WTC11 (cell line): ENCODE results near the gene TCEA2. TPM values are rescaled to one million over a fixed set of nuclear protein-coding genes. Genes with fewer than 3 reads are reported as not detected.

Experiments
- ATAC-seq: fragments of 200-7000 bp; cut with Tn5 transposase; 2 replicates; pipeline ENCODE4 v1.10.0; 2021; ENCODE audit warnings: mild to moderate bottlenecking, moderate library complexity
- CTCF ChIA-PET: fragments of 300-600 bp; sonication (Branson Sonifier 250); formaldehyde crosslinking; loops from one replicate; lab custom pipeline; 2021; ENCODE audit warnings: antibody characterized with exemption; lab: Charles Lee
- POLR2A ChIA-PET: fragments of 350-600 bp; sonication (Branson Sonifier 250); formaldehyde crosslinking; loops from one replicate; lab custom pipeline; 2021; ENCODE audit warnings: antibody characterized with exemption; lab: Charles Lee
- DNase-seq: peaks from one replicate; pipeline ENCODE4 v3.0.0; 2021; ENCODE audit warnings: low spot score
- H3K27ac Mint-ChIP-seq: 2 replicates; pipeline ENCODE4 v1.8.0; 2021; ENCODE audit warnings: mixed read lengths
- H3K27me3 Mint-ChIP-seq: 2 replicates; pipeline ENCODE4 v1.8.0; 2021; ENCODE audit warnings: low read depth, mild to moderate bottlenecking, moderate library complexity, mixed read lengths
- H3K36me3 Mint-ChIP-seq: 2 replicates; pipeline ENCODE4 v1.8.0; 2021; ENCODE audit warnings: mixed read lengths
- H3K4me1 Mint-ChIP-seq: 2 replicates; pipeline ENCODE4 v1.8.0; 2022; ENCODE audit warnings: mixed read lengths
- H3K4me3 Mint-ChIP-seq: 2 replicates; pipeline ENCODE4 v1.8.0; 2021; ENCODE audit warnings: mild to moderate bottlenecking, moderate library complexity, mixed read lengths
- H3K9me3 Mint-ChIP-seq: 2 replicates; pipeline ENCODE4 v1.8.0; 2021; ENCODE audit warnings: mixed read lengths
- ARID4B ChIP-seq: sonication (generic); formaldehyde crosslinking; IDR thresholded peaks from 2 replicates; pipeline ENCODE4 v1.8.0; 2023; ENCODE audit warnings: missing genetic modification reagents, mild to moderate bottlenecking, borderline replicate concordance
- E2F1 ChIP-seq: sonication (generic); formaldehyde crosslinking; IDR thresholded peaks from 2 replicates; pipeline ENCODE4 v1.8.0; 2022; ENCODE audit warnings: mild to moderate bottlenecking, missing genetic modification reagents
- MAX ChIP-seq: sonication (generic); formaldehyde crosslinking; IDR thresholded peaks from 2 replicates; pipeline ENCODE4 v1.8.0; 2022; ENCODE audit warnings: mild to moderate bottlenecking, missing genetic modification reagents
- MXD4 ChIP-seq: fragments of 250-450 bp; sonication (Bioruptor Pico); IDR thresholded peaks from 2 replicates; pipeline ENCODE4 v1.8.0; 2021; ENCODE audit warnings: mild to moderate bottlenecking, moderate library complexity, borderline replicate concordance
- NFYB ChIP-seq: sonication (generic); formaldehyde crosslinking; conservative IDR thresholded peaks from 2 replicates; pipeline ENCODE4 v1.8.0; 2022; ENCODE audit warnings: low read depth, missing genetic modification reagents
- PRRX2 ChIP-seq: fragments of 250-450 bp; sonication (Bioruptor Pico); IDR thresholded peaks from 2 replicates; pipeline ENCODE4 v1.8.0; 2021; ENCODE audit warnings: mild to moderate bottlenecking
- RELA ChIP-seq: sonication (generic); formaldehyde crosslinking; IDR thresholded peaks from 2 replicates; pipeline ENCODE4 v1.8.1; 2022; ENCODE audit warnings: missing genetic modification reagents, mild to moderate bottlenecking, borderline replicate concordance
- RORB ChIP-seq: fragments of 250-450 bp; sonication (Bioruptor Pico); IDR thresholded peaks from 2 replicates; pipeline ENCODE4 v1.9.0; 2021; ENCODE audit warnings: mild to moderate bottlenecking
- SMAD4 ChIP-seq: sonication (generic); formaldehyde crosslinking; IDR thresholded peaks from 2 replicates; pipeline ENCODE4 v1.8.0; 2022; ENCODE audit warnings: mild to moderate bottlenecking, missing genetic modification reagents
- TEAD4 ChIP-seq: sonication (generic); formaldehyde crosslinking; IDR thresholded peaks from 2 replicates; pipeline ENCODE4 v1.8.0; 2022; ENCODE audit warnings: mild to moderate bottlenecking, missing genetic modification reagents
- TP53 ChIP-seq: sonication (generic); formaldehyde crosslinking; IDR thresholded peaks from 2 replicates; pipeline ENCODE4 v1.8.1; 2023; ENCODE audit warnings: mild to moderate bottlenecking, missing genetic modification reagents
- ZNF121 ChIP-seq: sonication (generic); formaldehyde crosslinking; IDR thresholded peaks from 2 replicates; pipeline ENCODE4 v1.8.0; 2023; ENCODE audit warnings: missing genetic modification reagents
- ZNF281 ChIP-seq: sonication (generic); formaldehyde crosslinking; IDR thresholded peaks from 2 replicates; pipeline ENCODE4 v1.8.0; 2023; ENCODE audit warnings: mild to moderate bottlenecking, missing genetic modification reagents
- ZNF416 ChIP-seq: fragments of 250-450 bp; sonication (Bioruptor Pico); IDR thresholded peaks from 2 replicates; pipeline ENCODE4 v1.9.0; 2021; ENCODE audit warnings: mild to moderate bottlenecking, inconsistent platforms
- ZSCAN18 ChIP-seq: fragments of 250-450 bp; sonication (Bioruptor Pico); IDR thresholded peaks from 2 replicates; pipeline ENCODE4 v2.1.2; 2022; ENCODE audit warnings: mild to moderate bottlenecking, moderate library complexity
- total RNA-seq: library from RNA; stranded (reverse); gene quantifications from 3 replicates; pipeline ENCODE4 v1.2.3, GENCODE V29; 2021

The TCEA2 gene
- total RNA-seq, 1 experiment from 2014 or later: 55.8 TPM

GRCh38 chr20:64070244-64070993, 7.4 kb downstream of the TCEA2 start:
- TF ChIP-seq ARID4B (CRISPR knock-in tag) (no peak), RELA (no peak), MAX (CRISPR knock-in tag) (no peak), PRRX2 (CRISPR knock-in tag) (no peak), ZNF416 (CRISPR knock-in tag) (no peak), NFYB (CRISPR knock-in tag) (no peak), E2F1 (CRISPR knock-in tag) (no peak), TEAD4 (CRISPR knock-in tag) (no peak), SMAD4 (CRISPR knock-in tag) (no peak), ZNF281 (no peak), RORB (CRISPR knock-in tag) (no peak), ZSCAN18 (no peak), ZNF121 (CRISPR knock-in tag) (no peak), MXD4 (CRISPR knock-in tag) (no peak), TP53 (CRISPR knock-in tag) (no peak)
- TF ChIP-seq, all 79 proteins: peak for 0
- ATAC-seq (no peak), DNase-seq (no peak)
- ChIA-PET CTCF (interaction anchor here (0.6 to 2.2 kb wide), 13 partner anchors 10 to 353 kb away, joined by 3 to 16 read pairs (median 4); partner anchors contain the start of genes LKAAEAR1, OPRL1 and PRPF6), POLR2A (interaction anchor here (1.5 kb wide), 1 partner anchor 50 kb away, joined by 6 read pairs; no protein-coding TSS in a partner anchor)
- Mint-ChIP-seq H3K4me3 (no peak overlapping the region), H3K9me3 (no peaks in the 10 kb centered on the region), H3K4me1 (peaks cover 15% of the 10 kb centered on the region), H3K27me3 (no peaks in the 10 kb centered on the region; the same call in 1 of the 2 replicates), H3K36me3 (no peaks in the 10 kb centered on the region), H3K27ac (no peak overlapping the region)
